Panc1 (cell line): ENCODE results near the gene ADAMTS7.

Experiments
- REST ChIP-seq, 2 experiments: IDR thresholded peaks; 2 replicates each; pipeline ENCODE4 v1.6.1; 2011 to 2012; ENCODE audit warnings: low read depth in 2 of 2, control low read depth in 1 of 2, low read length in 1 of 2, mild to moderate bottlenecking in 1 of 2, moderate library complexity in 1 of 2; ENCODE audit not compliant: insufficient read depth in 1 of 2
- TF ChIP-seq, protein P1 (sequence below): fragments of 450-650 bp; IDR thresholded peaks from 2 replicates; pipeline ENCODE4 v1.5.1; 2017; ENCODE audit warnings: mild to moderate bottlenecking

GRCh38 chr15:78717956-78718656, 93.2 kb downstream of the ADAMTS7 start:
- TF ChIP-seq, protein P1, sequence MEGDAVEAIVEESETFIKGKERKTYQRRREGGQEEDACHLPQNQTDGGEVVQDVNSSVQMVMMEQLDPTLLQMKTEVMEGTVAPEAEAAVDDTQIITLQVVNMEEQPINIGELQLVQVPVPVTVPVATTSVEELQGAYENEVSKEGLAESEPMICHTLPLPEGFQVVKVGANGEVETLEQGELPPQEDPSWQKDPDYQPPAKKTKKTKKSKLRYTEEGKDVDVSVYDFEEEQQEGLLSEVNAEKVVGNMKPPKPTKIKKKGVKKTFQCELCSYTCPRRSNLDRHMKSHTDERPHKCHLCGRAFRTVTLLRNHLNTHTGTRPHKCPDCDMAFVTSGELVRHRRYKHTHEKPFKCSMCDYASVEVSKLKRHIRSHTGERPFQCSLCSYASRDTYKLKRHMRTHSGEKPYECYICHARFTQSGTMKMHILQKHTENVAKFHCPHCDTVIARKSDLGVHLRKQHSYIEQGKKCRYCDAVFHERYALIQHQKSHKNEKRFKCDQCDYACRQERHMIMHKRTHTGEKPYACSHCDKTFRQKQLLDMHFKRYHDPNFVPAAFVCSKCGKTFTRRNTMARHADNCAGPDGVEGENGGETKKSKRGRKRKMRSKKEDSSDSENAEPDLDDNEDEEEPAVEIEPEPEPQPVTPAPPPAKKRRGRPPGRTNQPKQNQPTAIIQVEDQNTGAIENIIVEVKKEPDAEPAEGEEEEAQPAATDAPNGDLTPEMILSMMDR = no peak
- no peak for TF ChIP-seq REST (IDR thresholded peaks at IDR 0.05; ENCODE audit: insufficient read depth in 1 of 2, low read depth in 2 of 2, low read length in 1 of 2)
